Embryonic facial prominence (tissue), 1 donor: ENCODE results near the gene TMOD4.
"Not testable (repeated sequence)": the region's sequence is repeated elsewhere in the genome, so short reads cannot be mapped to it uniquely, and the experiment has no call there.

ENCODE experiments used
- DNase-seq: peaks from one replicate; pipeline ENCODE4 v3.0.0-alpha.2; 2016; ENCODE audit errors: extremely low spot score

Gene TMOD4

DNA sequence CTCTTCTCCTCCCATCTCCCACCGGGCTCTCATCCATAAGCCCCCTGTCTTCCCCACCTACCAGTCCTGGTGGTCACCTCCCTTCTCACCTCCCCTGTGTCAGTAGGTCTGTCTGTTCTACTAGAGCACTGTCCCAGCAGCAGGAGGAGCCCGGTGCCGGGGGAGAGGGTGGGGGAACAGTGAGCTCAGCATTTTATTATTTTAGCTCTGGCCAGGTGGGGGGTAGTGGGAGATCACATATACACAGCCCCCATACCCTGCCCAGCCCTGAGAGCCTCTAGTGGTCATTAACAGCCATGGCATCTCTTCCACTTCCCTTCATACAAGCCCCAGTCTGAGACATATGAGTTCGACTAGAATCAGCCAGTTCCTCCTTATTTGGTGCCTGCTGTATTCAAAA is at the start of gene TMOD4:
TSS of gene TMOD4 (minus strand) at position 119 of the 400 bp plus-strand sequence. CDS start 1,106 bp downstream, outside the sequence.
- DNase-seq: no peak

DNA sequence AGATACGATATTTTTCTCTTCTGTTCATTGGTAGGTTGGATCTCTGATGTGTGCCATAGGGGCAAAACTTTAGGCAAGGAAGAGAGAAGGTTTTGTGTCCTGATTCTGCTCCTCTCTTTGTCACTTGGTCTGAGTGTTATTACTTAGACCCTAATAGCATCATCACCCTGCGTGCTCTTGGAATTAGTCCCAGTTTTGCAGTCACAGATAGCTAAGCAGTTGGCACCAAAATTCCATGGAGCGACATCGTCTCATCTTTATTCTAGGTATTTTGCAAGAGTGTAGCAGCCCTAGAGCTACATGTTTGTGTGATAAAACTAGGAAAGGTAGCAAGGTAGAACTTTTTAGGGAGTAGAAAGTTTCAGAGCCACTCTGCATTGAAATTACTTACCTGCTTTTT is 46.3 kb upstream of the TMOD4 start:
- DNase-seq: no peak

DNA sequence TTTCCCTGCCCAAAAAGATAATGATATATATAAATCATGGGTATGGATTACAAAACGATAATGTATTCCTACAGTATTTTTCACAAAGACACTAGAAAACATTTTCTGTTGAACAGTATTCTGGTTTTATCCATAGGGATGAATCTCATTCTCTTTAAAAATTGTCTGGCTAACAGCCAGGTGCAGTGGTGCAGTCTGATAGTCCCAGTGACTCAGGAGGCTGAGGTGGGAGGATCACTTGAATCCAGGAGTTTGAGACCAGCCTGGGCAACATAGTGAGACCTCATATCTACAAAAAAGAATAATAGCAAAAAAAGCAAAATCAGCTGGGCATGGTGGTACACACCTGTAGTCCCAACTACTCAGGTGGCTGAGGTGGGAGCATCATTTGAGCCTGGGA is 45.8 kb upstream of the TMOD4 start:
- no peak for DNase-seq

DNA sequence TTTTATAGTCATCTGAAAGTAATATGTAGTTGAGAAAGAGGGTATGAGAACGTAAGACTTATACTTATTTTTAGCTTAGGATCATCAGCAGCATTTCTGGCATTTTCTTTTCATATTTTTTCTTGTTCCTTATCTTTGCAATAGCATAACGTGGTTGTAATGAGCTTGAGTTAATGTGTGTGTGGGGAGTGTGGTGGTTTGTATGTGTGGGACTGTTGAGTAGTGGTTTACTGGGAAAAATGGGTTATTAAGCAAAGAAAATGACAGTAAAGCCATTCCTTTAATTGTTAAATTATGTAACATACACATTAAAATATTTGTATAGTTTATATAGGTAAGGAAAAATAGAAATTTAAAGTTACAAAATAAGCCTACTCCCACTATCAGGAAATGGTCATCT is 37.8 kb upstream of the TMOD4 start:
- no peak for DNase-seq

DNA sequence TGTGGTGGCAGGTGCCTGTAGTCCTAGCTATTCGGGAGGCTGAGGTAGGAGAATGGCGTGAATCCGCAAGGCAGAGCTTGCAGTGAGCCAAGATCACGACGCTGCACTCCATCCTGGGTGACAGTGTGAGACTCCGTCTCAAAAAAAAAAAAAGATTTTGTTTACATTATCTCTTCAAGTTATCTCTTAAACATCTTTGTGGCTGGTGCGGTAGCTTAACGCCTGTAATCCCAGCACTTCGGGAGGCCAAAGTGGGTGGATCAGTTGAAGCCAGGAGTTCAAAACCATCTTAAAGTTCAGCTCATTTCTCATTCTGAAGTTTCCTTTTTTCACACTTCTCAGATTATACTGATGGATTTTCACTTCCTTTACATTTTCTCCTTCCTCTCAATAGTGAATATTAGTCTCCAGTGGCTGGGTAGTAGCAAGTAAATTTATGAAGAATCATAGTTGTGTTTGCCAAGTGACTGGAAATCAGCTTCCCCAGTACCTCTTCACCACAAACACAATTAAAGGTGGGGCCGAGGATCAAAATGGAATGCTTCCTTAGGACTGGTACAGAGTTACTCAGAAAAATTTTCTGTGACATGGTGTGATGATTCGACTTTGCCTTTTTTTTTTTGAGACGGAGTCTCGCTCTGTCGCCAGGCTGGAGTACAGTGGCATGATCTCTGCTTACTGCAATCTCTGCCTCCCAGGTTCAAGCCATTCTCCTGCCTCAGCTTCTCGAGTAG is 36.4 kb upstream of the TMOD4 start:
- DNase-seq: no peak

DNA sequence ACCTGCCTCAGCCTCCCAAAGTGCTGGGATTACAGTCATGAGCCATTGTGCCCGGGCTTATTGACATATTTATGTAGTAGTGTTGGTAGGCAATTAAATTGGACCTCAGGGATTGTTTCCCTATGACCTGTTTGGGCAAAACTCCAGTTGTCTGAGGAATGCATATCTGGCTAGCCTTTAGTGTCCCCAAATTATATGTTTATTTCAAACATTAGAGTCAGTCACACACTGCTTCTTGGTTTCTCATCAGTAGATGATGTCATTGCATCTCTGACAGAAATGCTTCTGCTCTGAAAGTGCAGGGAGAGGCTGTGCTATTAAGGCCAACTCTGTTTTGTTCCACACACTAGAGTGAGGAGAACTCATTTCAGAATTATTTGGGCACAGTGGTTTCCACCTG is 35.0 kb upstream of the TMOD4 start:
- DNase-seq: no peak

DNA sequence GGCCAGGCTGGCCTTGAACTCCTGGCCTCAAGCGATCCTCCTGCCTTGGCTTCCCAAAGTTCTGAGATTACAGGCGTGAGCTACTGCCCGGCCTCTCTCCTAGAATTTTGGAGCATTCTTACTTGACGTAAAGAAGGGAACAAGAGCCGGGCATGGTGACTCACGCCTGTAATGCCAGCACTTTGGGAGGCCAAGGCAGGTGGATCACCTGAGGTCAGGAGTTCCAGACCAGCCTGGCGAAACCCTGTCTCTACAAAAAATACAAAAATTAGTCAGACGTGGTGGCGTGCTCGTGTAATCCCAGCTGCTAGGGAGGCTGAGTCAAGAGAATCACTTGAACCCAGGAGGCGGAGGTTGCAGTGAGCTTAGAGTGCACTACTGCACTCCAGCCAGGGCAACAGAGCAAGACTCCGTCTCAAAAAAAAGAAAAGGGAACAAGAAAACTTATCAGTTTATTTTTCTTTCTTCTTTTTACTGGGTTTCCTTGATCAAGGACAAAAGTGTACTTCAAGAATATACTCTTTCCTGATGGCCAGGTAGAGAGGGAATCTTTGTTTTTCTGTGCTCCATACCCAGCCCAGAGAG is 29.7 kb upstream of the TMOD4 start:
- not testable (repeated sequence) for DNase-seq

DNA sequence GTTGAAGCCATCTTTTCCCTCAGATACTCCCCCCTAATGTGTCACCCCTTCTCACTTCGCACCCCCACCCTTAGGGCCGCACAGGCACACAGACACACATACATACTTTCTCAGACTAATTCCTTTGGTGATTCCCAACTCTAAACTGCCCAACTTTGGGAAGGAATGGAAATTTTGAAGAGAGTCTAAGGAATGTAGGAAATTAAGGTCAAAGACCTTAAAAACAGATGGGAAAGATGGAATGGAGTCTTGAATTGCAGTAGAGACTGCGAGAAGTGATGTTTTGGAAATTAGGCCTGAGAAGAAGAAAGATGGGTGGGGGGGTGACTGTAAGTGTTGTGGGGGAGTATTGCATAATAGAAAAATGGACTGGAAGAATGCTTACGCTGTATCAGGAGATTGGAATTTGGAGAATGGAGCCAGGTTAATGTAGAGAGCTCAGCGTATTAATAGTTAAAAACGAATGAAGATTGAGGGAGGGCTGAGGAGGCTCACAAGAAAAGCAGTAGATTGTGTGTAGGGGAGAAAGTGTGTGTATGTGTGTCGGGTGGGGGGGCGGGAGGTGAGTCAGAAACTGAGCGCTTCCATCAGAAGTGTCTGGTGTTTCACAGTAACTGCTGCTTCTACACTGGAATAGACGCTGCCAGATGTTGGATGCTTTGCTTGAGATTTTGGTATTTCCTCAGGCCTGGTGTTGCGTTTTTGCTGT is 24.2 kb upstream of the TMOD4 start:
- no peak for DNase-seq

DNA sequence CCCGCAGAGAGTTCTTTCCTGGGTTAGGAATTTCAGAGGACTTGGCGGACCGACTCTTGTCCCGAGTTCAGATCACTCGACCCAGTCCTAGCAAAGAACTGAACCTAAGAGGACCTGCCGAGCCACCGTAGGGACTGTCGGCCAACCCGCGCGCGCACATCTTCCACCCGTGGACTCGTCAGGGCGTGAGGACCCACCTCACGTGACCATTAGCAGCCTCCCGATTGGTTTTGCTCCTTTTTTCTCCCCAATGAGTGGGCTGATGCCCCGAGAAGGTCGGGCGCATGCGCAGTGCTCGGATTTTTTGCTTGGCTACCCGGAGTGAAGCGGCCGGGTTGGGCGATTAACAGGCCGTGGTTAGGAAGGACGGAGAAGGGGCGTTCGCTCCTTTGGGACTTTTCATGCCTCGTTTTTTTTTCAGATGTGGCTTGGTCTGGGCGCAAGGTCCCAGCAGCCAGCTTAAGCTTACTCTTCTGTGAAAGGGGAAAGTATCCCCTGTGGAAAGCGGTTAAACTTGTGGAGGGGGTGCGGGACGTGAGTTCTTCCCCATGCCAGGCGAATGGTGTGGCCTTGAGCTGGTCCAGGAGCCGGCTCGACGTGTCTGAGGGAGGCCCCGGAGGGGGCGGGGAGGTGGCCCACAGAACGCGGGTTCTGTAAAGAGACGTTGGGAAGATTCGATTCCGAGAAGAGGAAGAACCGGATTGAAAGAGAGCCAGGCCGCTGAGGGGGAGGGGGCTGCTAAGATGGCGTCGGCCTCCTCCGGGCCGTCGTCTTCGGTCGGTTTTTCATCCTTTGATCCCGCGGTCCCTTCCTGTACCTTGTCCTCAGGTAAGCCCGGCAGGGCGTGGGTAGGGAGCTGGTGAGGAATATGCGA is 22.7 kb upstream of the TMOD4 start, which contains the start of gene PIP5K1A:
TSS of gene PIP5K1A (plus strand) at position 299 of the 874 bp plus-strand sequence. CDS start at position 744, 445 bp downstream.
- peak; percentile 97 for DNase-seq

DNA sequence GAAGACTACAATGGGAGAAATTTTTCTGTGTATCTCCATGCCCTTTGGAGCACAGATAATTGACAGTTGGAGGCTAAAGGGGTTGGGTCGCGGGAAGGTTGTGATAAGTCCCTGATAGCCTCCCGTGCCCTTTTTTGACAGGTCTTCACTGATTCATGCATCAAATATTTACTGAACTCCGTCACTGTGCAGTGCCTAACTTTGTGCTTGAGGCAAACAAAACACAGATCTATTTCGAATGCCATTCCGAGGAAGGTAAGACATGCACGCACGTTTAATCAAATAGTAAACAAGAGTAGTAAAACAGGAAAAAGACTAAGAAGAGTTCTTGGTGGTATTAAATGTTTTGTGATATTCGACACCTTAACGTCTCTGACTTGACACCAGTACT is 22.1 kb upstream of the TMOD4 start:
- DNase-seq: no peak

DNA sequence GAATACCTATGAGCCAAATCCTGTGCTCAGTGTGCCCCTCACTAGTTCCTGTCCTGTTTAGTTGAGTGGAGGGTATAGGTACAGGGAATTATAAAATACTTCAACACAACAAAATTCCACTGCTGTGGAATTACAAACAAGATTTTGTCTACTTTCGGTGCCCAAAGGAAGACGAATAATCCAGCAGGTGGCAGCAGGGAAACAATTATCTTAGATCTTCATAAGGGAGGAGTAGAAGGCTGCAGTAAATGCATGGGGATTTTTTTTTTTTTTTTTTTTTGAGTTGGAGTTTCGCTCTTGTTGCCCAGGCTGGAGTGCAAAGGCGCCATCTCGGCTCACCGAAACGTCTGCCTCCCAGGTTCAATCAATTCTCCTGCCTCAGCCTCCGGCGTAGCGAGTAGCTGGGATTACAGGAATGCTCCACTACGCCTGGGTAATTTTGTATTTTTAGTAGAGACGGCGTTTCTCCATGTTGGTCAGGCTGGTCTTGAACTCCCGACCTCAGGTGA is 20.6 kb upstream of the TMOD4 start:
- DNase-seq: peak; percentile 67

DNA sequence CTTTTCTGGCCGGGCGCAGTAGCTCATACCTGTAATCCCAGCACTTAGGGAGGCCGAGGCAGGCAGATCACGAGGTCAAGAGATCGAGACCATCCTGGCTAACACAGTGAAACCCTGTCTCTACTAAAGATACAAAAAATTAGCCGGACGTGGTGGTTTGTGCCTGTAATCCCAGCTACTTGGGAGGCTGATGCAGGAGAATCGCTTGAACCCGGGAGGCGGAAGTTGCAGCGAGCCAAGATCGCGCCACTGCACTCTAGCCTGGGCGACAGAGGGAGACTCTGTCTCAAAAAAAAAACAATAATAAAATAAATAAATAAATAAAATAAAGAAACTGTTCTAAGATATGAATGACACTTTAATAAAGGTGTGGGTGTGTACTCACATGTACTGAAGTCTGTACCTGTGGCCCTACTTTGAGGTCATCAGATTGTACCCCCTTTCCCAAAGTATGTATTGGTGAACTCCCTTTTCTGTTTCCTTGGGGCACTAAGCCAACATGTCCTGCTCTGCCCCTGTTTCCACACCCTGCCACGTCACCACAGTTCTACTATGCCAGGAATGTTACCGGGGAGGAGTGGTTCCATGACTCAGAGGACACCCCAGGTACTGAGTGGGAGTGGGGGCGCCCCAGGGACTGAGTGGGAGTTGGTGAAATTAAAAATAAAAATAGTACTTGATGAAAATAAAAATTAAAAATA is 19.3 kb upstream of the TMOD4 start:
- not testable (repeated sequence) for DNase-seq

DNA sequence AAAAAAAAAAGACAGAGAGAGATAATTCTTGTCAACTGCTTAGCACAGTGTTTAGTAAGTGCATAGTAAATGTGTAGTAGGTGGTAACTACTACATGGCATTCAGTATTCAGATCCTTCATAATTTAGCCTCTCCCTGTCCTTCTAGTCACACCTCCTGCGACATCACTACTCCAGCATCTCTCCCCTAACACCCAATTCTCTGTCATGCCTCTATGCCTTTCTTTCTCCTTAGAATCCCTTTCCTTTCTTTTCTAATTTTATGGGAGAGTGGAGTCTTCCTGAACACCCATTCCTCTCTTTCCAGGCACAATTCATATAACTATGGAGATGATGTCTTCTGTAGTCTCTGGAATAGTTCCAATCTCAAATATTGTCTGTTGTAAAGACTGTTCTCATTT is 18.1 kb upstream of the TMOD4 start:
- DNase-seq: no peak

DNA sequence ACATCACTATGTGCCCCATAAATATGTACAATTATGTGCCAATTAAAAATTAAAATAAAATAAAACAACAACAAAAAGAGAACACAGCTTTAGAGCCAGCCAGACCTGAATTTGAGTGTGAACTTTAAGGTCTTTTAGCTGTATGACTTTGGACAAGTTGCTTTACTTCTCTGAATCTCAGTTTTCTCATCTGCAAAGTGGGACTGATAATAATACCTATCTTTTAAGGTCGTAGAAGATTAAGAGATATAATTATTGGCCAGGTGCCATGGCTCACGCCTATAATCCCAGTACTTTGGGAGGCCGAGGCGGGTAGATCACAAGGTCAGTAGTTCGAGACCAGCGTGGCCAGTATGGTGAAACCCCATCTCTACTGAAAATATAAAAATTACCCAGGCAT is 17.5 kb upstream of the TMOD4 start:
- DNase-seq: no peak

DNA sequence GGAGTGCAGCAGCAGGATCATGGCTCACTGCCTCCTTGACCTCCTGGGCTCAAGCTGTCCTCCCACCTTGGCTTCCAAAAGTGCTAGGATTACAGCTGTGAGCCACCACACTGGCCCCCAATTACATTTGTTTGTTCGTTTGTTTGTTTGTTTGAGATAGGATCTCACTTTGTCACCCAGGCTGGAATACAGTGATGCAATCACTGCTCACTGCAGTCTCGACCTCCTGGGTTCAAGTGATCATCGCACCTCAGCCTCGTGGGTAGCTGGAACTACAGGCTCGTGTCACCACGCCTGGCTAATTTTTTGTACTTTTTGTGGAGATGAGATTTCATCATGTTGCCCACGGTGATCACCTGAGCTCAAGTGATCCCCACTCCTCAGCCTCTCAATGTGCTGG is 16.3 kb upstream of the TMOD4 start:
- DNase-seq: no peak

DNA sequence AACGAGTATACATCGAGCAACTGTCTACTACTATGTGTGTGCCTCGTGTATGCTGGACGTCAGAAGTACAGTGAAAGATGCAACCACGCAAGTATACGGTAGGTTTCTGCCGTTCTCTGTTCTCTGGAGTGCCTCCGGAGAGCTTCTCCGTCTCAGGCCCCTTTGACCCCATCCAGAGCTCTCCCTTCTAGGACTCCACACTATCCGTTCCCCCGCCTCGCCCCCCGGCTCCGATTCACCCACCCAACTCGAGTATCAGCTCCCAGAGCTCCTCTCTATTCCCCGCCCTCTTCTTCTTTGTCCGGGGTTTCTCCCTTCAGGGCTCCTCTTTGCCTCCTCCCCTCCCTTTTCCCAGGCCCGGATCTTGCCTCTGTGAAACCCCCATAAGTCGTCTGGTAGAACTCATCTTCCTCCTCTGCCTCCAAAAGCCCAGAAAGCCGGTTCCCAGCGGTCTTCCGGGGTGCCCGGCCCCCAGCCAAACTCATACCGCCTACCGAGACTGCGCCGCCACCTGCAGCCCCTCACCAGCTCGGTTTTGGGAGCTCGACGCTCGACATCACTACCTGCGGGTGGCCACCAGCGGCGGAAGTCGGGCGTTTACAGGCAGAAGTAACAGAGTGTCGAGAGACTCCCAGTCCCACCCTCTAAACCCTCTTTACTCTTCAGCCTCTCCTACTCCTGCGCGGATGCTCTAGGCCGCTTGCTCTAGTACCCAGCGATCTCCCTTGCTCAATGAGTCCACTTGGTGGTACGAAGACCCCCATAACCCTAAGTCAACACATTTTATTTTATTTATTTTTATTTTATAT is 14.1 kb upstream of the TMOD4 start, which contains the start of gene VPS72:
TSS of gene VPS72 (minus strand) at position 561 of the 809 bp plus-strand sequence. CDS start at position 485, 76 bp downstream.
- DNase-seq: peak; percentile 93

DNA sequence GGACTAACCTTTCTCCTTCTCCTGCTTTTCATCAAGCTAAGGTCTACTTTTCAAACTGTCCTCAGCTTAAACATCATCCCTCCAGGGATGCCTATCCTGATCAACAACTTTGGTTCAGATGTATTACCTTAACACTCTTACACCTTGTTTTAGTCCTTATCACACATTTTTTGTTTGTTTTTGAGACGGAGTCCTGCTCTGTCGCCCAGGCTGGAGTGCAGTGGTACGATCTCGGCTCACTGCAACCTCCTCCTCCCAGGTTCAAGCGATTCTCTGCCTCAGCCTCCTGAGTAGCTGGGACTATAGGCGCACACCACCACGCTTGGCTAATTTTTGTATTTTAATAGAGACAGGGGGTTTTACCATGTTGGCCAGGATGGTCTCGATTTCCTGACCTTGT is 12.9 kb upstream of the TMOD4 start:
- not testable (repeated sequence) for DNase-seq

DNA sequence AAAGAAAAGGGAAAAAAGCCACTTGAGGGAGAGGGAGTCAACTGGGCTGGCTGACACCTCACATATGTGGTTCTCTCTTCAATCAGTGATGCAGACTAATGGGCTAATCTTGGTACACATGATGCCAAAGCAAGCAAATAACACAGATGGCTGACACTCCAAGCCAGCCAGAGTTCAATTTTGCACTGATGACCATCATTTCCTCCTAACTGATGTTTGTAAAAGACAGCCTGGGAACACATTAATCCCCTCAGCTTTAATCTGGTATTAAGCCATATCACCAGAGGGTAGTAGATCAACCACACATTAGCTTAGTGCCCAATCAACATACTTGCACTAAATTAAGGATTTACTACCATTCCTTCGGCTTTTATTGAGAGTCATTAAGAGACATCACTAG is 11.4 kb upstream of the TMOD4 start:
- no peak for DNase-seq

DNA sequence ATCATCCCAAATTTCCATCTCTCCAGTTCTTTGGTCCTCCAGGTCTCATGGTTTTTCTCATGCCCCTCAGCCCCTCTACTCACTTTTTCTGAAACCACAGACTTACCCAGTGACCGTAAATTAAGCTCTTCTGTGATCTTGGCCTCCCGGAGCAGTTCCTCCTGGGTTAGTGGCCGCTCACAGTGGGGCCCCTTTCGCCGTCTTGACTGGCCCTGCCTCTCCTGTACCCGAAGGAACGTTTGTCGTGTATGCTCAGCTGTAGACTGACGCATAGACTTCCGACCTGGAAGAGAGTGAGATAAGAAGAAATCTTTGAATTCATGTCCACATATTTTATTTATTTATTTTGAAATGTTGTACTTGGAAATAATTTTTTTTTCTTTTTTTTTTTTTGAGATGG is 8.4 kb upstream of the TMOD4 start:
- DNase-seq: no peak

DNA sequence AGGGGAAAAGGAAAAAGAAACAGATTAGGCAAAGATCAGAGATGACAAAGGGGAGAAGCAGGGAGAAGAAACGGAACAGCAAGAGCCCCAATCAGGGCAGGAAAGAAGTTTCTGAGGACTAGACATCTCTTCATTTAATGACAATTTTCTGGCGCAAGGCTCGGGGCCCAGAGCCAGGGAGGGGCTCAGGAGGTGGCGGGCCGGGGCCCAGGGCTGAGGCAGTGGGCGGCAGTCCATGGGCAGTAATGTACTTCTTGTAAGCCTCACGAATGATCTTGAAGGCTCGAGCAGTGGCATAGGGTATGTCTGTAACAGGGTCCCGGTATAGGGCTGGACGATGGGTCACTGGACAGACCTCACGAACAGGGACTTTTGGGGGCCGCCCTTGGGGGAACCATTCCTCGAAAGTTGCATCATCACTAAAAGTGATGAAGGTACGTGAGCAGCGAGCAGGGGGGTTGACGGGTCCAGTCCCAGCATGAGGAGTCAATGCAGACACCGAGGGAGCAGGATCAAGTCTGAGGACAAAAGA is 799 bp upstream of the TMOD4 start:
- no peak for DNase-seq
